Measurements from ENCODE around the gene MCOLN2. TPM values are rescaled to one million over a fixed set of nuclear protein-coding genes. Genes with fewer than 3 reads are reported as not detected.

The MCOLN2 gene
- polyA plus RNA-seq, 1 of the 3 experiments (the other 2 are of a cell fraction), result not detected

DNA sequence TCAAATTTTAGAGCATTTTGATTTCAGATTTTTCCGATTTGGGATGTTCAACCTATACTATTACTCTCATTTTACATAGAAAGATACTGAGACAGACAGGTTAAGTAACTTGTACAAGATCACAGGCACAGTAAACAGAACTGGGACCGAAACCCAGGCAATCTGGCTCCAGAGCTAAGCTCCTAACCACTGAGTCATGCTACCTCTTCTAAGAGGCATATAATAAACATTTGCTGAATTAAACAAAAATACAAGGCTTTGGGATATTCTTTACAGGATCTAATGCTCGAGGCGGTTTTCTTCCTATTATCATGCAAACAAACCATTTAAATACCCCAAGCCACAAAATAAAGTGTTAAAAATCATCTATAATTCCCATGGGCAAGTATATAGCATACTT is 50.3 kb downstream of the MCOLN2 start:
- CTCF ChIA-PET, result interaction anchor here (1.0 to 9.9 kb wide), 4 partner anchors 11 to 309 kb away, joined by 3 to 193 read pairs (median 23); partner anchors contain the start of gene C1orf52
- H3K27me3 ChIP-seq (ENCODE audit: insufficient read depth), result peaks cover 18% of the 10 kb centered on the region
- no peak for DNase-seq
- no peaks in the 10 kb centered on the region for H4K20me1 ChIP-seq (ENCODE audit: insufficient read depth)
- H3K36me3 ChIP-seq (replicated peaks in 1 of 2; ENCODE audit: control insufficient read depth in 1 of 2, insufficient read depth in 2 of 2, low read length in 1 of 2), result no peaks in the 10 kb centered on the region
- H3K9me3 ChIP-seq, result peaks cover 4% of the 10 kb centered on the region; the same call in 1 of the 2 replicates
- no peak overlapping the region for H3K4me3 ChIP-seq (ENCODE audit: low read depth in 2 of 2, low read length in 1 of 2)
- H3K79me2 ChIP-seq (ENCODE audit: insufficient read depth), result no peaks in the 10 kb centered on the region
- peaks cover 3% of the 10 kb centered on the region for H3F3A ChIP-seq (replicated peaks; ENCODE audit: insufficient read depth)
- no peaks in the 10 kb centered on the region for H3K9me2 ChIP-seq
- H2AFZ ChIP-seq (ENCODE audit: low read depth), result peak overlapping the region; percentile 60
- no peak overlapping the region for H3K4me2 ChIP-seq
- H3K27ac ChIP-seq (ENCODE audit: low read depth in 2 of 2, low read length in 1 of 2), result no peak overlapping the region
- no peak overlapping the region for H3K9ac ChIP-seq
- POLR2A ChIA-PET, result no interaction called here
- WGBS (ENCODE audit: low lambda C conversion rate), result 91% methylated on average over 4 of the region's 4 CpGs
- H3K4me1 ChIP-seq (ENCODE audit: control insufficient read depth in 1 of 2, insufficient read depth in 2 of 2, low read depth in 1 of 2, low read length in 1 of 2), result no peaks in the 10 kb centered on the region; a peak in 2 of 4 replicates
- TF ChIP-seq FOXJ3 (CRISPR knock-in tag; IDR thresholded peaks at IDR 0.05), result no peak
- no peak for TF ChIP-seq RXRA (IDR thresholded peaks at IDR 0.05; ENCODE audit: borderline replicate concordance, low read depth)
- no peak for TF ChIP-seq GABPA (IDR thresholded peaks at IDR 0.05; ENCODE audit: low read depth)
- TF ChIP-seq, protein P1, sequence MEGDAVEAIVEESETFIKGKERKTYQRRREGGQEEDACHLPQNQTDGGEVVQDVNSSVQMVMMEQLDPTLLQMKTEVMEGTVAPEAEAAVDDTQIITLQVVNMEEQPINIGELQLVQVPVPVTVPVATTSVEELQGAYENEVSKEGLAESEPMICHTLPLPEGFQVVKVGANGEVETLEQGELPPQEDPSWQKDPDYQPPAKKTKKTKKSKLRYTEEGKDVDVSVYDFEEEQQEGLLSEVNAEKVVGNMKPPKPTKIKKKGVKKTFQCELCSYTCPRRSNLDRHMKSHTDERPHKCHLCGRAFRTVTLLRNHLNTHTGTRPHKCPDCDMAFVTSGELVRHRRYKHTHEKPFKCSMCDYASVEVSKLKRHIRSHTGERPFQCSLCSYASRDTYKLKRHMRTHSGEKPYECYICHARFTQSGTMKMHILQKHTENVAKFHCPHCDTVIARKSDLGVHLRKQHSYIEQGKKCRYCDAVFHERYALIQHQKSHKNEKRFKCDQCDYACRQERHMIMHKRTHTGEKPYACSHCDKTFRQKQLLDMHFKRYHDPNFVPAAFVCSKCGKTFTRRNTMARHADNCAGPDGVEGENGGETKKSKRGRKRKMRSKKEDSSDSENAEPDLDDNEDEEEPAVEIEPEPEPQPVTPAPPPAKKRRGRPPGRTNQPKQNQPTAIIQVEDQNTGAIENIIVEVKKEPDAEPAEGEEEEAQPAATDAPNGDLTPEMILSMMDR (IDR thresholded peaks at IDR 0.05), result no peak
- no peak for TF ChIP-seq TAF1 (IDR thresholded peaks at IDR 0.05; ENCODE audit: borderline replicate concordance, low read depth, low read length)
- TF ChIP-seq EZH2phosphoT487 (IDR thresholded peaks at IDR 0.05; ENCODE audit: borderline replicate concordance, low read depth), result no peak
- TF ChIP-seq TCF12 (IDR thresholded peaks at IDR 0.05), result no peak
- no peak for TF ChIP-seq NFIC (IDR thresholded peaks at IDR 0.05; ENCODE audit: borderline replicate concordance)
- TF ChIP-seq RCOR1 (IDR thresholded peaks at IDR 0.05; ENCODE audit: low read length), result no peak
- no peak for TF ChIP-seq RFX5 (IDR thresholded peaks at IDR 0.05; ENCODE audit: low read length)
- no peak for TF ChIP-seq GATA2 (CRISPR knock-in tag; IDR thresholded peaks at IDR 0.05)
- no peak for TF ChIP-seq CHD2 (IDR thresholded peaks at IDR 0.05; ENCODE audit: low read length, partially characterized antibody)
- TF ChIP-seq POLR2AphosphoS5 (IDR thresholded peaks at IDR 0.05; ENCODE audit: low read depth, low read length), result no peak

DNA sequence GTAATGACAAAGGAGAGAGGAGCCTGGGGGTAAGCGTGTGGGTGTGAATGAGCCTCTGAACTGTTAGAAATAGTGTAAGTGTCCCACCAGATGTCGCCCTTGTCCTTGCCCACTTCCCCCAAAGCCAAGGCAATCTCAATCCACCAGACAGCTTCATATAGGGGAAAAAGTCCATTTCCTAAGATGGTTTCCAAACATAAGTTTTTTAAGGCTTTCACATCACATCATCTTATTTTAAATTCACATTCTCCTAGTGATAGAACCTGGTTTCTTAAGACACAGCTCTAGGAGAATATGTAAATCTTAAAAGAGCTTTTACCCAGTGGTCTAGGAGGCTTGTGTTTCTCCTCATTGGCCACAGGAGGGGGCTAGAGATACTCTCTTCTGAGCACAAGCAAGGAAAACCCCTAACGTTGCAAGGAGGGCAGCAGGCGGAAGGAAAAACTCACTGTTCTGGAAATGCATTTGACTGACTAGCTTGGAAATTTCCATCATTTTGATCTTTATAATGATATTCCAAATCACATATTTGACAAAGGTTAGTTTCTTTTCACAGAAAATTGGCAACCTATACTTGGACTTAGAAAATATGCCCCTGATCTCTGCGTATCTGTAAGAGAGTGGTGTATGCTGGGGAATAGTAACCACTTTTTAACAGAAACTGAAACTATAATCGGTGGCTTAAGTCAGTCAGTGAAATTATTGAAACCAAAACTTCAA is 52.0 kb downstream of the MCOLN2 start:
- Histone ChIP-seq H4K20me1 (ENCODE audit: insufficient read depth) (no peaks in the 10 kb centered on the region), H3K27me3 (ENCODE audit: insufficient read depth) (peaks cover 7% of the 10 kb centered on the region), H2AFZ (ENCODE audit: low read depth) (peak overlapping the region; percentile 92), H3K27ac (ENCODE audit: low read depth in 2 of 2, low read length in 1 of 2) (no peak overlapping the region; a peak in 1 of 4 replicates), H3K4me1 (ENCODE audit: control insufficient read depth in 1 of 2, insufficient read depth in 2 of 2, low read depth in 1 of 2, low read length in 1 of 2) (no peaks in the 10 kb centered on the region; a peak in 2 of 4 replicates), H3K9ac (0 out of 2 replicates have a peak overlapping the region, but pooled peaks have one; percentile 13), H3K4me3 (ENCODE audit: low read depth in 2 of 2, low read length in 1 of 2) (peak overlapping the region; percentile 41 to 48), H3K9me3 (peaks cover 4% of the 10 kb centered on the region; the same call in 1 of the 2 replicates), H3F3A (replicated peaks; ENCODE audit: insufficient read depth) (peaks cover 3% of the 10 kb centered on the region), H3K4me2 (peak overlapping the region; percentile 45), H3K79me2 (ENCODE audit: insufficient read depth) (no peaks in the 10 kb centered on the region), H3K9me2 (no peaks in the 10 kb centered on the region), H3K36me3 (replicated peaks in 1 of 2; ENCODE audit: control insufficient read depth in 1 of 2, insufficient read depth in 2 of 2, low read length in 1 of 2) (no peaks in the 10 kb centered on the region)
- DNase-seq, result peak; percentile 63
- CTCF ChIA-PET, result interaction anchor here (0.6 to 9.9 kb wide), 97 partner anchors 10 to 1072 kb away, joined by 3 to 193 read pairs (median 4); partner anchors contain the start of genes BCL10, C1orf52, MCOLN2 and MCOLN3
- POLR2A ChIA-PET, result interaction anchor here (1.3 kb wide), 1 partner anchor 315 kb away, joined by 10 read pairs; the partner anchor contains the start of gene C1orf52
- WGBS (ENCODE audit: low lambda C conversion rate), result 11% methylated on average over 6 of the region's 6 CpGs
- no peak for TF ChIP-seq EZH2phosphoT487 (IDR thresholded peaks at IDR 0.05; ENCODE audit: borderline replicate concordance, low read depth)
- 0 out of 2 replicates have a peak, but pooled peaks have one; percentile 13 for TF ChIP-seq FOXM1 (IDR thresholded peaks at IDR 0.05; ENCODE audit: low read depth)
- no peak for TF ChIP-seq CHD2 (IDR thresholded peaks at IDR 0.05; ENCODE audit: low read length, partially characterized antibody)
- no peak for TF ChIP-seq TCF12 (IDR thresholded peaks at IDR 0.05)
- TF ChIP-seq RCOR1 (IDR thresholded peaks at IDR 0.05; ENCODE audit: low read length), result no peak
- no peak for TF ChIP-seq FOSL2 (IDR thresholded peaks at IDR 0.05; ENCODE audit: borderline replicate concordance, low read depth)
- TF ChIP-seq EP300 (IDR thresholded peaks at IDR 0.05; ENCODE audit: borderline replicate concordance in 1 of 2, low read depth in 1 of 2, low read length in 1 of 2), result no peak
- no peak for TF ChIP-seq NFIC (IDR thresholded peaks at IDR 0.05; ENCODE audit: borderline replicate concordance)
- TF ChIP-seq, protein P1 (IDR thresholded peaks at IDR 0.05), result peak; percentile 98
- peak; percentile 44 for TF ChIP-seq SMC3 (IDR thresholded peaks at IDR 0.05; ENCODE audit: low read depth, low read length)
- no peak for TF ChIP-seq MXI1 (IDR thresholded peaks at IDR 0.05; ENCODE audit: low read depth, low read length)
- TF ChIP-seq RFX5 (IDR thresholded peaks at IDR 0.05; ENCODE audit: low read length), result no peak
- no peak for TF ChIP-seq TAF1 (IDR thresholded peaks at IDR 0.05; ENCODE audit: borderline replicate concordance, low read depth, low read length)
- no peak for TF ChIP-seq NRF1 (IDR thresholded peaks at IDR 0.05; ENCODE audit: low read depth, low read length)
- TF ChIP-seq POLR2AphosphoS5 (IDR thresholded peaks at IDR 0.05; ENCODE audit: low read depth, low read length), result peak; percentile 15; the same call in 1 of the 2 replicates
- TF ChIP-seq, protein P2, sequence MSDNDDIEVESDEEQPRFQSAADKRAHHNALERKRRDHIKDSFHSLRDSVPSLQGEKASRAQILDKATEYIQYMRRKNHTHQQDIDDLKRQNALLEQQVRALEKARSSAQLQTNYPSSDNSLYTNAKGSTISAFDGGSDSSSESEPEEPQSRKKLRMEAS (IDR thresholded peaks at IDR 0.05; ENCODE audit: low read depth), result peak; percentile 36; the same call in 1 of the 2 replicates
- TF ChIP-seq JUND (IDR thresholded peaks at IDR 0.05), result no peak
- TF ChIP-seq SIN3A (IDR thresholded peaks at IDR 0.05; ENCODE audit: borderline replicate concordance, low read depth, low read length), result no peak
